ENCODE data around the gene C10orf143. TPM values are rescaled to one million over a fixed set of nuclear protein-coding genes. Genes with fewer than 3 reads are reported as not detected.

The C10orf143 gene
- total RNA-seq, 2 experiments from 2014 or later, result 4.4 to 5.1 TPM

- intact Hi-C loops (cut with micrococcal nuclease), result no loop called here
- Mint-ChIP-seq H3K4me3 (no peak overlapping the region), H3K27ac (no peak overlapping the region), H3K4me1 (ENCODE audit: low read depth) (no peaks in the 10 kb centered on the region), H3K9me3 (no peaks in the 10 kb centered on the region), H3K36me3 (ENCODE audit: low read depth) (no peaks in the 10 kb centered on the region), H3K27me3 (peaks cover 1% of the 10 kb centered on the region)
- ATAC-seq (no peak), DNase-seq (no peak)
- ChIA-PET CTCF (no interaction called here), POLR2A (no interaction called here)
- TF ChIP-seq, protein P1, sequence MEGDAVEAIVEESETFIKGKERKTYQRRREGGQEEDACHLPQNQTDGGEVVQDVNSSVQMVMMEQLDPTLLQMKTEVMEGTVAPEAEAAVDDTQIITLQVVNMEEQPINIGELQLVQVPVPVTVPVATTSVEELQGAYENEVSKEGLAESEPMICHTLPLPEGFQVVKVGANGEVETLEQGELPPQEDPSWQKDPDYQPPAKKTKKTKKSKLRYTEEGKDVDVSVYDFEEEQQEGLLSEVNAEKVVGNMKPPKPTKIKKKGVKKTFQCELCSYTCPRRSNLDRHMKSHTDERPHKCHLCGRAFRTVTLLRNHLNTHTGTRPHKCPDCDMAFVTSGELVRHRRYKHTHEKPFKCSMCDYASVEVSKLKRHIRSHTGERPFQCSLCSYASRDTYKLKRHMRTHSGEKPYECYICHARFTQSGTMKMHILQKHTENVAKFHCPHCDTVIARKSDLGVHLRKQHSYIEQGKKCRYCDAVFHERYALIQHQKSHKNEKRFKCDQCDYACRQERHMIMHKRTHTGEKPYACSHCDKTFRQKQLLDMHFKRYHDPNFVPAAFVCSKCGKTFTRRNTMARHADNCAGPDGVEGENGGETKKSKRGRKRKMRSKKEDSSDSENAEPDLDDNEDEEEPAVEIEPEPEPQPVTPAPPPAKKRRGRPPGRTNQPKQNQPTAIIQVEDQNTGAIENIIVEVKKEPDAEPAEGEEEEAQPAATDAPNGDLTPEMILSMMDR (IDR thresholded peaks at IDR 0.05), result no peak
Measured at GRCh38 chr10:130039141-130039540, 71.5 kb downstream of the C10orf143 start.

- no peak overlapping the region for H3K27ac Mint-ChIP-seq
- H3K4me3 Mint-ChIP-seq, result no peak overlapping the region
- TF ChIP-seq, protein P1 (IDR thresholded peaks at IDR 0.05), result no peak
- ATAC-seq, result no peak
- H3K36me3 Mint-ChIP-seq (ENCODE audit: low read depth), result no peaks in the 10 kb centered on the region
- intact Hi-C loops (cut with micrococcal nuclease), result no loop called here
- ChIA-PET CTCF (no interaction called here), POLR2A (no interaction called here)
- no peak for DNase-seq
- no peaks in the 10 kb centered on the region for H3K4me1 Mint-ChIP-seq (ENCODE audit: low read depth)
- no peaks in the 10 kb centered on the region for H3K9me3 Mint-ChIP-seq
- peaks cover 1% of the 10 kb centered on the region for H3K27me3 Mint-ChIP-seq
Measured at GRCh38 chr10:130038611-130039109, 72.0 kb downstream of the C10orf143 start.

DNA sequence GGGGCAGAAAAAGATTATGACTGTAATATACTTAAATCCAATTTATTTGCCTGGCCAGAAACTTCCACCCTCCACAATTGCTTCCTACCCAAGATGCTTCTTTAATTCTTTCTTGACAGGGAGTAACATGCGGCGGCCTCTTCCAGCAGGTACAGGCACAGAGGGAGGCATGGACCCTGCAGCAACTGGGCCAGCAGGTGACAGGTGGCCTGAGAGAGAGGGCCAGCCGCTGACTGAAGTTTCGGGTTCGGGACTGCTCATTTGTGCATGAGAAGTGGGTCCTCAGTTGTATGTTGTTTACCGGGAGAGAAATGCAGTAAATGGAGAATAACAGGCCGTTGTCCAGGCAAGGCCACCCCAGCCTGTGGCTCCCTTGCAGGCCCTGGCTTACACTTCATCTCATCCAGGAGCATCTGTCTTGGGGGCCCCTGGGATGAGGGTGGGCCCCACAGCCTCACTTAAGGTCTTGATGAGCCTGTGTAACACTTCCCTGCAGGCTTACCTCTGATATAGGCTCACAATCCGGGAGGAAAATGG is 72.5 kb downstream of the C10orf143 start:
- no peaks in the 10 kb centered on the region for H3K4me1 Mint-ChIP-seq (ENCODE audit: low read depth)
- H3K27ac Mint-ChIP-seq, result no peak overlapping the region
- intact Hi-C loops (cut with micrococcal nuclease), result no loop called here
- TF ChIP-seq, protein P1 (IDR thresholded peaks at IDR 0.05), result no peak
- ATAC-seq (no peak), DNase-seq (no peak)
- CTCF ChIA-PET, result no interaction called here
- no peak overlapping the region for H3K4me3 Mint-ChIP-seq
- POLR2A ChIA-PET, result no interaction called here
- no peaks in the 10 kb centered on the region for H3K36me3 Mint-ChIP-seq (ENCODE audit: low read depth)
- H3K9me3 Mint-ChIP-seq, result no peaks in the 10 kb centered on the region
- H3K27me3 Mint-ChIP-seq, result peaks cover 1% of the 10 kb centered on the region

GRCh38 chr10:130037169-130037661 is 73.4 kb downstream of the C10orf143 start:
- intact Hi-C loops (cut with micrococcal nuclease), result no loop called here
- Mint-ChIP-seq H3K27ac (no peak overlapping the region), H3K4me3 (no peak overlapping the region), H3K27me3 (peaks cover 1% of the 10 kb centered on the region), H3K36me3 (ENCODE audit: low read depth) (no peaks in the 10 kb centered on the region), H3K9me3 (no peaks in the 10 kb centered on the region), H3K4me1 (ENCODE audit: low read depth) (no peaks in the 10 kb centered on the region)
- DNase-seq (no peak), ATAC-seq (no peak)
- ChIA-PET POLR2A (no interaction called here), CTCF (no interaction called here)
- TF ChIP-seq, protein P1 (IDR thresholded peaks at IDR 0.05), result no peak

DNA sequence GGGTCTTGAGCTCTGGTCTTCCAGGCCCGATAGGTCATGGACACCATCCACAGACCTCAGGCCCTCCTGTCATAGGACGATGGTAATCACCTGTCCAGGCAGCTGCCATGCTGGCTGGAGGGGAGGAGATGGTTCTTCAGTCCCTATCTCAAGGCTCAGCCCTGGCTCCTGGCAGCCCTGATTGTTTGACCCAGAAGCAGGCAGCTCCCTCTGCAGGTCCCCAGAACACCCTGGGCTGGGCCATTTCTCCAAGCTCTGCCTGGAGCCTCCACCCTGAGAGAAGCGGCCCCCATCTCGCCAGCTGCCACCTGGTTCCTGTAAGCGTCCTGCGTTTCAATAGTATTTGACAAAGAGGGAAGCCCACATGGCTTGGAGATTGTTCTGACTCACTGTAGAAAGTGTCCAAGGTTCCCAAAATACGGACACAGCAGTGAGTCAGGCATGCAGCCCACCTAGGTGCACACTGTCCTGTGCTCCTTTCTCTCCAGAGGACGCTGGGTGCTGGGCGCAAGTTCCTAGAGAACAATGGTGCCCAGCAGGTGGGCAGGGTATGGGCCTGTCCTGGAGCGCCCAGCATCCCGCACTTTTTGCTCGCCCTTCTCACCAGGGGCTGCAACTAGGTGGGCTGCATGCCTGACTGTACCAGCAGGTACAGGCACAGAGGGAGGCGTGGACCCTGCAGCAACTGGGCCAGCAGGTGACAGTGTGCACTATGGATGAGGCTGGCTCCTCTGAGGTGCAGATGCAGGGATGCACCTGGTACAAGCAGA is 74.1 kb downstream of the C10orf143 start:
- Mint-ChIP-seq H3K9me3 (no peaks in the 10 kb centered on the region), H3K4me1 (ENCODE audit: low read depth) (no peaks in the 10 kb centered on the region), H3K4me3 (no peak overlapping the region), H3K36me3 (ENCODE audit: low read depth) (no peaks in the 10 kb centered on the region), H3K27ac (no peak overlapping the region), H3K27me3 (peaks cover 1% of the 10 kb centered on the region)
- TF ChIP-seq, protein P1 (IDR thresholded peaks at IDR 0.05), result no peak
- DNase-seq (no peak), ATAC-seq (no peak)
- CTCF ChIA-PET, result no interaction called here
- POLR2A ChIA-PET, result no interaction called here
- intact Hi-C loops (cut with micrococcal nuclease), result no loop called here
